ENCODE measurements around the gene ADGRL2.

The ADGRL2 gene

GRCh38 chr1:81920886-81921285, 120.2 kb downstream of the ADGRL2 start:
- no peak for DNase-seq

GRCh38 chr1:81921344-81921743, 120.6 kb downstream of the ADGRL2 start:
- DNase-seq, result peak; percentile 51

GRCh38 chr1:81921851-81922462, 121.2 kb downstream of the ADGRL2 start:
- DNase-seq, result no peak

- no peak for DNase-seq
Observed at GRCh38 chr1:81922955-81923354, 122.2 kb downstream of the ADGRL2 start.

- no peak for DNase-seq
Observed at GRCh38 chr1:81929106-81929505, 128.4 kb downstream of the ADGRL2 start.

- no peak for DNase-seq
Observed at GRCh38 chr1:81936853-81937252, 136.1 kb downstream of the ADGRL2 start.

- DNase-seq, result no peak
Observed at GRCh38 chr1:81937791-81938450, 137.2 kb downstream of the ADGRL2 start.

- no peak for DNase-seq
Observed at GRCh38 chr1:81948495-81948894, 147.8 kb downstream of the ADGRL2 start.

- DNase-seq, result no peak
Observed at GRCh38 chr1:81949421-81949820, 148.7 kb downstream of the ADGRL2 start.

GRCh38 chr1:81950037-81950436, 149.3 kb downstream of the ADGRL2 start:
- DNase-seq, result no peak

GRCh38 chr1:81950591-81951244, 150.0 kb downstream of the ADGRL2 start:
- DNase-seq, result no peak

GRCh38 chr1:81954534-81955020, 153.8 kb downstream of the ADGRL2 start:
- peak; percentile 44 for DNase-seq

GRCh38 chr1:81967951-81968350, 167.2 kb downstream of the ADGRL2 start:
- DNase-seq, result peak; percentile 43

- DNase-seq, result no peak
Observed at GRCh38 chr1:81970416-81970815, 169.7 kb downstream of the ADGRL2 start.

GRCh38 chr1:81974222-81974841, 173.6 kb downstream of the ADGRL2 start:
- no peak for DNase-seq

- peak; percentile 89 for DNase-seq
Observed at GRCh38 chr1:81974883-81975555, 174.3 kb downstream of the ADGRL2 start.

GRCh38 chr1:81976539-81976938, 175.8 kb downstream of the ADGRL2 start:
- DNase-seq, result no peak

GRCh38 chr1:81978945-81979344, 178.2 kb downstream of the ADGRL2 start:
- DNase-seq, result no peak

GRCh38 chr1:81982523-81982922, 181.8 kb downstream of the ADGRL2 start:
- DNase-seq, result no peak

- no peak for DNase-seq
Observed at GRCh38 chr1:81989524-81989923, 188.8 kb downstream of the ADGRL2 start.

GRCh38 chr1:81990241-81990640, 189.5 kb downstream of the ADGRL2 start:
- DNase-seq, result no peak

- DNase-seq, result no peak
Observed at GRCh38 chr1:81998165-81998564, 197.4 kb downstream of the ADGRL2 start.

- no peak for DNase-seq
Observed at GRCh38 chr1:81999364-81999763, 198.6 kb downstream of the ADGRL2 start.

All from NCI-H510A treated with DMSO at 0.1 percent for 48 hours (cell line).